Body of pancreas (tissue), 4 donors: ENCODE data around the gene COMT.

ENCODE experiments used
- POLR2A ChIP-seq, 3 donors: fragments of 450-650 bp; IDR thresholded peaks; one replicate each; pipeline ENCODE4 v1.6.1; 2016; ENCODE audit warnings: antibody characterized with exemption in 3 of 3, mild to moderate bottlenecking in 2 of 3
- TF ChIP-seq, protein P1 (sequence below), 7 experiments: fragments of 450-650 bp in 4 of 7; fragments of 200-600 bp in 3 of 7; sonication (generic) in 3 of 7; IDR thresholded peaks; one replicate each; pipeline ENCODE4 v1.5.1; 2016 to 2019; ENCODE audit warnings: antibody characterized with exemption in 7 of 7

DNA sequence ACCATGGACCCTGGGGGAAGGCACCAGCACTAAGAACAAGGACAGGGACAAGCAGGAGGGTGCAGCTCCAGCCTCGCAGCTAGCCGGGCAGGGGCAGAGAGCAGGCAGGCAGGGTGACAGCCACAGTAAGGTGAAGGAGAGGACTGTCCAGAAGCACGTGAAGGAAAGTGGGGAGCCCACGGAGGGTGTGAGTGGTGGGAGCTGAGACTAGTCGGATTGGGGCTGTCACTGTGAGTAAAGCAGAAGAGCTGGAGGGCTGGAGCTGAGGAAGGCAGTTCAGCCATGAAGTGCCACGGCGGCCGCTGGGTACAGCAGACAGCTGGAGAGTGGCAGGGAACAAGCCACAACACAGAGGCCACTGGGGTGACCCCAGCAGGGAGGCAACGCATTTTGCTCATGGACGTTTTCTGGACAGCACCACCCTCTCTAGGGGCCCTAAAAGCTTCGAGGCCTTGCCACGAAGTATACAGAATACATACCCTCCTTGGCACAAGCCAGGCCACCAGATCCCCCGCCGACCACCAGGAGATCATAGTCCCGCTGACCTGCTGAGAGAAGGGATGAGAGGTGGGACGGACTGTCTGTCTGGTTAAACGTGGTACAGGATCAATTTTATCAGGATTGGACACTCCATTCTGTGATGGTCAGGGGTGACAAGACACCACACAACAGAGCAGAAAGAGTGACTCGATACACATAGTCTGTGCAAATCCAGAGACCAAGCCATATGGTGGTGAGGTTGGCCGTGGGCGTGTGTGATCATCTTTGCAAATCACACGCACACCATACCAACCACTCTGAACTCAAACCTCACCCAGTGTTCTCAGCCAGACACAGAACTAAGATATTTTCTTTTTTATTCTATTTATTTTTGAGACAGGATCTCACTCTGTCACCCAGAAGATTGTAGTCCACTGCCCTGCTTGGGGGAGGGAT is 10.8 kb upstream of the COMT start:
- TF ChIP-seq, protein P1, sequence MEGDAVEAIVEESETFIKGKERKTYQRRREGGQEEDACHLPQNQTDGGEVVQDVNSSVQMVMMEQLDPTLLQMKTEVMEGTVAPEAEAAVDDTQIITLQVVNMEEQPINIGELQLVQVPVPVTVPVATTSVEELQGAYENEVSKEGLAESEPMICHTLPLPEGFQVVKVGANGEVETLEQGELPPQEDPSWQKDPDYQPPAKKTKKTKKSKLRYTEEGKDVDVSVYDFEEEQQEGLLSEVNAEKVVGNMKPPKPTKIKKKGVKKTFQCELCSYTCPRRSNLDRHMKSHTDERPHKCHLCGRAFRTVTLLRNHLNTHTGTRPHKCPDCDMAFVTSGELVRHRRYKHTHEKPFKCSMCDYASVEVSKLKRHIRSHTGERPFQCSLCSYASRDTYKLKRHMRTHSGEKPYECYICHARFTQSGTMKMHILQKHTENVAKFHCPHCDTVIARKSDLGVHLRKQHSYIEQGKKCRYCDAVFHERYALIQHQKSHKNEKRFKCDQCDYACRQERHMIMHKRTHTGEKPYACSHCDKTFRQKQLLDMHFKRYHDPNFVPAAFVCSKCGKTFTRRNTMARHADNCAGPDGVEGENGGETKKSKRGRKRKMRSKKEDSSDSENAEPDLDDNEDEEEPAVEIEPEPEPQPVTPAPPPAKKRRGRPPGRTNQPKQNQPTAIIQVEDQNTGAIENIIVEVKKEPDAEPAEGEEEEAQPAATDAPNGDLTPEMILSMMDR (IDR thresholded peaks at IDR 0.05): no peak
- no peak for TF ChIP-seq POLR2A (IDR thresholded peaks at IDR 0.05)
